Femur (tissue), 1 donor: Measurements from ENCODE around the gene ADGRB2.

Source experiments
- DNase-seq: peaks from one replicate; pipeline ENCODE4 v3.0.0-alpha.2; 2017

Gene ADGRB2

DNA sequence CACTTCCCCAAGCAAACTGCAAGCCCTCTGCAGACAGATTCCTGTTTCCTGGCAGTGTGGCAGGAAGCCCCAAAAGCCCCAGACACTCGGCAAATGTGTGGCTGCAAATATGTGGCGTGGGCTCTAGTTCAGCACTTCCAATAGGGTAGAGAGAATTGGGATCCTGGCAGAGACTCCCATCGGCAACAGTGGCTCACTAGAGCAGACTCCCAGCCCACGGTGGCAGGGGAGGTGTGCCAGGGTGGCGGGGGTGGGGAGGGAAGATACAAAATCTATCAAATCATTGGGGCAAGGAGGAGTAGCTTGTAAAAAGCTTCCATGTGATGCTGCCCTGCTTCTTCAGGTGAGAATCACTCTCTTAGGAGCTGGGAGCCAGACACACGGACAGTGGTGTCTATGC is 86.2 kb downstream of the ADGRB2 start:
- DNase-seq: no peak

- DNase-seq: no peak
Measured at GRCh38 chr1:31677401-31677800, 86.7 kb downstream of the ADGRB2 start.
